Measurements from ENCODE around the gene INPP4A.
"Not testable (repeated sequence)": the region's sequence is repeated elsewhere in the genome, so short reads cannot be mapped to it uniquely, and the experiment has no call there.

INPP4A gene

DNA sequence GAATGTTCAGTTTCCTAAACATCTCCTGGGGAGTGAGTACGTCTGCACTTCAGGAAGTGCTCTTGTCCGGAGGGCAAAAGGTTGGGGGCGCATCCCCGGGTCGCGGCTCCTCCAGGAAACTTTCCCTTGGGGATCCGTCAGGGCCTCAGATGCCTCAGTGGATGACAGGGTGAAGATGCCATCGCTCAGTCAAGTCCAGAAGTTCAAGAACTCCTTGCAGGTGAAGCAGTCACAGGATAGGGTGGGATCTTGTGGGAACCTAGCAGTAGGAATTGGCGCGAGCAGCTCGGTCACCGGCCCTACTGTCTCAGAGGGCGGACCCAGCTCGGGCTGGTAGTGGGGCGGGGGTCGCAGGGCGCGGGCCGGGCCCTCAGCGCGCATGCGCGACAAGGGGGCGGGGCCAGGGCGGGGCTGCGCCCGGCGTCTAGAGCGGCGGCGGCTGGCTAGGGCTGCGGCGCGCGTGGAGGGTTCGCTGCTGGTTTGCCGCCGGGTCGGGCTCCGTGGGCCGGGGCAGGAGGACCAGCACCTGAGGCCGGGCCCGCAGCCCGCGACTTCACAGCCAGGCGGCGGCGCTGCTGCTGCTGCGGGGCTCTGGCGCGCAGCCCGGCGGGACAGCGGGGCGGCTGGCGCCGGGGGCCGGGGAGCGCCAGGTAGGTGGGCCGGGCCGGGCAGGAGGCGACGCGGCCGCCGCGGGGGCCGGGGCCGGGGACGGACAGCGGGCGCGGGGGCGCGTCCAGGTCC lies at the start of gene INPP4A:
Gene INPP4A, plus strand, starts transcription at position 423 of the 741 bp plus-strand sequence. CDS start 75,191 bp downstream, outside the sequence.
- no peak for DNase-seq

DNA sequence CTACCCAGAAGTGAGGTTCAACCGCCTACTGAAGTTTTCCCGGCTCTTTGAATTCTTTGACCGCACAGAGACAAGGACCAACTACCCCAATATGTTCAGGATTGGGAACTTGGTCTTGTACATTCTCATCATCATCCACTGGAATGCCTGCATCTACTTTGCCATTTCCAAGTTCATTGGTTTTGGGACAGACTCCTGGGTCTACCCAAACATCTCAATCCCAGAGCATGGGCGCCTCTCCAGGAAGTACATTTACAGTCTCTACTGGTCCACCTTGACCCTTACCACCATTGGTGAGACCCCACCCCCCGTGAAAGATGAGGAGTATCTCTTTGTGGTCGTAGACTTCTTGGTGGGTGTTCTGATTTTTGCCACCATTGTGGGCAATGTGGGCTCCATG lies 48.7 kb upstream of the INPP4A start:
- DNase-seq = no peak

DNA sequence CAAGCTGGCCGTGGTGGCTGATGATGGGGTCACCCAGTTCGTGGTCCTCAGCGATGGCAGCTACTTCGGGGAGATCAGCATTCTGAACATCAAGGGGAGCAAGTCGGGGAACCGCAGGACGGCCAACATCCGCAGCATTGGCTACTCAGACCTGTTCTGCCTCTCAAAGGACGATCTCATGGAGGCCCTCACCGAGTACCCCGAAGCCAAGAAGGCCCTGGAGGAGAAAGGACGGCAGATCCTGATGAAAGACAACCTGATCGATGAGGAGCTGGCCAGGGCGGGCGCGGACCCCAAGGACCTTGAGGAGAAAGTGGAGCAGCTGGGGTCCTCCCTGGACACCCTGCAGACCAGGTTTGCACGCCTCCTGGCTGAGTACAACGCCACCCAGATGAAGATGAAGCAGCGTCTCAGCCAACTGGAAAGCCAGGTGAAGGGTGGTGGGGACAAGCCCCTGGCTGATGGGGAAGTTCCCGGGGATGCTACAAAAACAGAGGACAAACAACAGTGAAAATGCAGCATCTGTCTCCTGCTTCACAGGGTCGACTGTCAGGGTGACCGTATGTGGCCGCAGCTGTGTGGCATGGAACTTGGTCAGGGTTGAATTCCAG lies 47.8 kb upstream of the INPP4A start:
- no peak for DNase-seq

DNA sequence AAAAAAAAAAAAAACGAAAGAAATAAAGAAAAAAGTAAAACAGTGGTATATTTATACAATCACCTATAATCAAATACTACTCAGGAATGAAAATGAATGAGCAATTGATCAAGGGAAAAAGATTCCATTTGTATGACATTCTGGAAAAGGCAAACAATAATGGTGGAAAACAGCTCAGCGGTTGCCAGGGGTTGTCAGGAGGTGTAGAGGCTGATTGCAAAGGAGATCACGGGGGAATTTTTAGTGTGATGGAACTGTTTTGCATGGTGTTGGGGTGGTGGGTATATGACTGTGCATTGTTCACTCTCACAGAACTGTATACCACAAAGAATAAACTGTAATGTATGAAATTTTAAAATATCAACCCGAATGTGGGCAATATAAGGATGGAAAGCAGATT lies 45.5 kb upstream of the INPP4A start:
- no peak for DNase-seq

GRCh38 chr2:98403878-98404277 lies 40.8 kb upstream of the INPP4A start:
- DNase-seq = no peak

DNA sequence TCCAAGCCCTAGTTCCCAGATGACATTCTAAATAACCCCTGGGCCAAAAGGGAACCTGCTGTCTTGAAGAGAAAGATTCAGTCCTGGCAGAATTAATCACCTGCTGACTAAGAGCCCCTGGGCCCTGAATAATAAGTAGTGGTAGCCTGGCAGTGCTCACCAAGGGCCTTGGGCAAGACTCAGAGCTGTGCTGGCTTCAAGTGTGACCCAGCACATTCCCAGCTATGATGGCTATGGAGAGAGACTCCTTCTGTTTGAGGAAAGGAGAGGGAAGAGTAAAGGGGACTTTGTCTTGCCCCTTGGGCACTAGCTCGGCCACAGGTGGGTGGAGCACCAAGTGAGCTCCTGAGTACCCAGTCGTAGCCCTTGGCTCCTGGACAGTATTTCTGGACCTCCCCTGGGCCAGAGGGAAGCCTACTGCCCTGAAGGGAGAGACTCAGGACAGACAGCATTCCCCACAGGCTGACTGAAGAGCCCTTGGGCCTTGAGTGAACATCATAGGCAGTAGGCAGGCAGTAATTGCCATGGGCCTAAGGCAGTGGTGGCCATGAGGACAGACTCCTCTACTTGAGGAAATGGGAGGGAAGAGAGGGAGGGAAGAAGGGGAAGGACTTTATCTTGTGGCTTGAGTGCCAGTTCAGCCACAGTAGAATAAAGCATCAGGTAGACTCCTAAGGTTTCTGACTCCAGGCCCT lies 40.0 kb upstream of the INPP4A start:
- no peak for DNase-seq

- DNase-seq = no peak
Measured at GRCh38 chr2:98405301-98405700, 39.4 kb upstream of the INPP4A start.

GRCh38 chr2:98408155-98408554 lies 36.5 kb upstream of the INPP4A start:
- DNase-seq = no peak

DNA sequence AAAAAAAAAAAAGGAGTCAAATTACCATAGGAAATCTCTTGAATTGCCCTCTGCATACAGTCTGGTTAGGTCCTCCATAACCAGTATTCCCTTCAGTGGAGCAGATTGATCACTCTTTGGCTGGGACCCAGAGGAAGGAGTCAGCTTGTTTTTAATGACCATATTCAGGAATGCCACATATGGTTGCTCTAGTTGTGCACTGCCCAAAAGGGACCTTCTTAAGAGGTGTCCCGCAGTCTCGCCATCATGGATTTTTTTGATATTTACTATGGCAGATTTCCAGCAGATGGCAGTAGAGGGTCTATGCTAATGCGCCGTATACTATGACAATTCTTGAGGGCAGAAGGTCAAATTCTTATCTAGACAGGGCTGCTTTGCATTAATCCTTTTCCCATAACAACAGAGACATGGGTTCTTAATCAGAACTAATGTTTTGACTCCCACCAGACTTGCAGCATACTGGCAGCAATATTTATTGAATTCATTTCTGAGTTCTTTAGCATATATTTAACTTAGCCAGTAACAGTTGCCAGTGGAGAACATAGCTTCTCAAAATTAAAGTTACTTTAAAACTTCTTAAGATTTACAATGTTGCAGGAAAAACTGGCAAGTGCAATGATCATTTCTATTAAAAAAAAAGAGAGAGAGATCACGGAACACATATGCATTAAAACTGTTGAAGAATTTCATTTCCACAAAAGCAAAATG lies 31.8 kb upstream of the INPP4A start:
- DNase-seq = no peak

DNA sequence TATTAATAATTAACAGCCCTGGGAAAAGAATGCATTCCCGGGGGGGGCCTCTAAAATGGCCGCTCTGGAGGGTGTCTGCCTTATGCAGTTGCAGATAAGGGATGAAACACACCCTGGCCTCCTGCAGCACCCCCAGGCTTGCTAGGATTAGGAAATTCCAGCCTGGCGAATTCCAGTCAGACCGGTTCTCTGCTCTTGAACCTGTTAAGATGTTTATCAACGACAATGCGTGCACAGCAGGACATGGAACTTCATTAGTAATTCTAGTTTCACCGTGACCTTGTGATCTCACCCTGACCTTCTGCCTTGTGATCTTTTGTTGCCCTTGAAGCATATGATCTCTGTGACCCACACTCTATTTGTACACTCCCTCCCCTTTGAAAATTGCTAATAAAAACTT lies 30.4 kb upstream of the INPP4A start:
- DNase-seq = not testable (repeated sequence)

DNA sequence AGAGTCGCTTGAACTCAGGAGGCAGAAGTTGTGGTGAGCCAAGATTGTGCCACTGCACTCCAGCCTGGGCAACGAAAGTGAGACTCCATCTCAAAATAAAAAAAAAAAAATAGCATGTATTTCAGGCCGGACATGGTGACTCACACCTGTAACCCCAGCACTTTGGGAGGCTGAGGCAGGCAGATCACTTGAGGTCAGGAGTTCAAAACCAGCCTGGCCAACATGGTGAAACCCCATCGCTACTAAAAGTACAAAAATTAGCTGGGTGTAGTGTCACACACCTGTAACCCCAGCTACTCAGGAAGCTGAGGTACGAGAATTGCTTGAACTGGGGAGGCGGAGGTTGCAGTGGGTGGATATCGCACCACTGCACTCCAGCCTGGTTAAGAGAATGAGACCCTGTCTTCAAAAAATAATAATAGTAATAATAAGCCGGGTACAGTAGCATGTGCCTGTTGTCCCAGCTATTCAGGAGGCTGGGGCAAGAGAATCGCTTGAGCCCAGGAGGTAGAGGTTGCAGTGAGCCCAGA lies 28.9 kb upstream of the INPP4A start:
- not testable (repeated sequence) for DNase-seq

GRCh38 chr2:98416383-98417159 lies 28.1 kb upstream of the INPP4A start:
- no peak for DNase-seq

DNA sequence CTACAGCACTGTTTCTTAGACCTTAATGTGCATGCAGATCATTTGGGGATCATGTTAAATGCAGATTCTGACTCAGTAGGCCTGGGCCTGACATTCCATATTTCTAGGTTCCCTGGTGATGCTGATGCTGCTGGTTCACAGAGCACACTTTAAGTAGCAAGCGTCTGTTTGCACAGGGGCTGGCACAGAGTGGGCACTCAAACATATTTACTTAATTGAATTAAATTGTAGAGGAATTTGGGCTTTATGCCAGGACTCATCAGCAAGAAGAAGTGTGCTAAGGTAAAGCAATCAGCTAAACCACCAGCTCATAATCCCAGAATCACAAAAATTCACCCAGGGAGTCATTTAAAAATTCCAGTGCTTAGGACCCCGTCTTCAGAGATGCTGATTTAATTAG lies 25.1 kb upstream of the INPP4A start:
- no peak for DNase-seq

- DNase-seq = no peak
Measured at GRCh38 chr2:98419977-98420725, 24.5 kb upstream of the INPP4A start.

DNA sequence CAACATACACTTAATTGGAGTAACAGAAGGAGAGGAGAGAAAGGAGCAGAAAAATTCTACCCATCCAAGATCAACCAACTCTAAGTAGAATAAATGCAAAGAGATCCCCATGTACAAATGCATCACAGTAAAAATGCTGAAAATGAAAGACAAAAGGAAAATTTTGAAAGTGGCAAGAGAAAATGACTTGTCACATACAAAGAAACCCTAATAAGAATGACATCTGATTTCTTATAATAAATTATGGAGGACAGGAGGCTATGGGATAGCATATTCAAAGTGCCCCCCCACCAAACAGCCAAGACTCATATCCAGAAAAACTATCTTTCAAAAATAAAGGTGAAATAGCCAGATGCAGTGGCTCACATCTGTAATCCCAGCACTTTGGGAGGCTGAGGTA lies 22.2 kb upstream of the INPP4A start:
- no peak for DNase-seq

DNA sequence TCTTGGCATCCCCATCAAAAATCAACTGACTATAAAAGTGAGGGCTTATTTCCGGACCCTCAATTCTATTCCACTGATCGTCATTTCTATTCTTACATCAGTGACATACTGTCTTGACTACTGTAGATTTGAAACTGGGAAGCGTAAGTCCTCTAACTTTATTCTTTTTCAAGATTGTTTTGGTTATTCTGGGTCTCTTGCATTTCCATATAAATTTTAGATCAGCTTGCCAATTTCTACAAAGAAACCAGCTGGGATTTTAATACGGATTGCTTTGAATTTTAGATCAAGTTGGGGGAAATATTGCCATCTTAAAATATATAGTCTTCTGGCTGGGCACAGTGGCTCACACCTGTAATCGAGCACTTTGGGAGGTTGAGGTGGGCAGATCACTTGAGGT lies 17.9 kb upstream of the INPP4A start:
- DNase-seq = no peak

GRCh38 chr2:98432145-98432544 lies 12.5 kb upstream of the INPP4A start:
- no peak for DNase-seq

- no peak for DNase-seq
Measured at GRCh38 chr2:98433363-98433964, 11.2 kb upstream of the INPP4A start.

DNA sequence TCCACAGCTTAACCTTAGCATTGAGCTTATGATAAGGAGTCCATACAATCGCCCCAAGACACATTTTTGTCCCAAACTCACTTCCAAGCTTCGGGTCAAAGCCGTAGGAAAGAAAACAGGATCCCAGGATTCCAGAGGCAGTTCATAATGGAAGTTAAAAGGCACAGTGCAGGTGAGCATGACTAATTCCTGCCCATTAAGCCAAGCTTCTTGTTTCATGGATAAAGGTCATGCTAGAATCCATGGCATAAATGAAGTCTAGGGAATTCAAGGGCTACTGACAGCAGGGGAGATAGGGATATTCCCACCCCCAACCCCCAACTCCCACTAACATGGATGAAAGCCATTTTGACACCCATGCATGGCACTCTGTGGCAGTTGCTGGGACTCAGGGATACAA lies 10.2 kb upstream of the INPP4A start:
- DNase-seq = no peak

- not testable (repeated sequence) for DNase-seq
Measured at GRCh38 chr2:98435670-98436069, 9.0 kb upstream of the INPP4A start.

DNA sequence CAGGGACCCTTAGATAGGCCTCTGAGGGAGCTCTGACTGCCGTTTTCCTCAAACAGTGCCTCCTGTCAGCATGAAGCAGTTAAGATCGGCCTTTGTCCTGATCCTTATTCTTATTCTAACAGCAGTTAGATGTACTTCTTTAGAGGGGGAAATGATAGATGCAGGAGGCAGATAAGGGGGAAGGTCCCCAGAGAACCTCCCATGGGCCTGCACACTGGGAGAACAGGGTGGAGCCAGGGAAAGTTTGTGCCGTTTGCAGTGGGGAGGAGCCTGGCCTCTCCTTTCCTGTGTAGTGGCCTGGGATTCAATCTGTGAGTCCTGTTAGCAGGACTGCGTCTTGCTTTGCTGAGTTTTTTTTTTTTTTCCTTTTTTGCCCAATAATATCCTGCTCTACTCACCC lies 7.9 kb upstream of the INPP4A start:
- no peak for DNase-seq

Data from NCI-H510A (cell line).